OCI-LY1 (cell line): ENCODE measurements around the gene NALCN.

Source experiments
- H2AFZ ChIP-seq: fragments of 200-600 bp; sonication (generic), shearing (Covaris generic); 2 replicates; pipeline ENCODE4 v1.6.0; 2014; ENCODE audit warnings: antibody characterized with exemption, mild to moderate bottlenecking, low read length
- H3F3A ChIP-seq: fragments of 200-600 bp; sonication (generic), shearing (Covaris generic); 2 replicates; pipeline ENCODE4 v1.6.0; 2014; ENCODE audit warnings: mild to moderate bottlenecking, antibody characterized with exemption, low read length, moderate library complexity; ENCODE audit not compliant: insufficient read depth
- H3K27ac ChIP-seq: fragments of 200-600 bp; sonication (generic); 2 replicates; pipeline ENCODE4 v1.5.1; 2014; ENCODE audit warnings: low read length, mixed run types, mild to moderate bottlenecking, low read depth; ENCODE audit not compliant: poor library complexity, severe bottlenecking
- H3K27me3 ChIP-seq: fragments of 200-600 bp; sonication (generic); 2 replicates; pipeline ENCODE4 v1.6.0; 2014; ENCODE audit warnings: antibody characterized with exemption, mild to moderate bottlenecking, low read length, moderate library complexity; ENCODE audit not compliant: insufficient read depth
- H3K36me3 ChIP-seq: fragments of 200-600 bp; sonication (generic); 2 replicates; pipeline ENCODE4 v1.6.1; 2014; ENCODE audit warnings: mild to moderate bottlenecking, antibody characterized with exemption, low read length, moderate library complexity, mixed read lengths; ENCODE audit not compliant: insufficient read depth
- H3K4me1 ChIP-seq: fragments of 200-600 bp; sonication (generic); 2 replicates; pipeline ENCODE4 v1.5.1; 2014; ENCODE audit warnings: mild to moderate bottlenecking, low read length, moderate library complexity; ENCODE audit not compliant: insufficient read depth, severe bottlenecking
- H3K4me2 ChIP-seq: fragments of 200-600 bp; sonication (generic), shearing (Covaris generic); 2 replicates; pipeline ENCODE4 v1.6.1; 2014; ENCODE audit warnings: low read length
- H3K4me3 ChIP-seq: fragments of 200-600 bp; sonication (generic); 2 replicates; pipeline ENCODE4 v1.5.1; 2014; ENCODE audit warnings: low read length, low read depth, mild to moderate bottlenecking, mixed read lengths; ENCODE audit not compliant: poor library complexity, severe bottlenecking
- H3K79me2 ChIP-seq: fragments of 200-600 bp; shearing (Covaris generic); 2 replicates; pipeline ENCODE4 v1.6.1; 2016; ENCODE audit warnings: mixed run types, low read length, mixed read lengths; ENCODE audit not compliant: insufficient read depth
- H3K9ac ChIP-seq: fragments of 200-600 bp; sonication (generic), shearing (Covaris generic); 2 replicates; pipeline ENCODE4 v1.6.1; 2014; ENCODE audit warnings: mild to moderate bottlenecking, low read length, mixed read lengths
- H3K9me2 ChIP-seq: fragments of 200-600 bp; sonication (generic), shearing (Covaris generic); 2 replicates; pipeline ENCODE4 v1.6.1; 2014; ENCODE audit warnings: low read depth, mild to moderate bottlenecking, low read length, mixed read lengths
- H3K9me3 ChIP-seq: fragments of 200-600 bp; shearing (Covaris generic); 2 replicates; pipeline ENCODE4 v1.6.1; 2014; ENCODE audit warnings: low read length, mixed read lengths
- H4K20me1 ChIP-seq: fragments of 200-600 bp; sonication (generic), shearing (Covaris generic); 2 replicates; pipeline ENCODE4 v1.6.0; 2016; ENCODE audit warnings: mild to moderate bottlenecking, low read length; ENCODE audit not compliant: insufficient read depth
- CTCF ChIP-seq: fragments of 200-600 bp; sonication (generic), shearing (Covaris generic); IDR thresholded peaks from 2 replicates; pipeline ENCODE4 v1.5.1; 2017; ENCODE audit warnings: mild to moderate bottlenecking, antibody characterized with exemption, low read length, moderate library complexity, mixed read lengths
- EZH2 ChIP-seq: fragments of 200-600 bp; sonication (generic), shearing (Covaris generic); IDR thresholded peaks from 2 replicates; pipeline ENCODE4 v1.8.0; 2017; ENCODE audit warnings: borderline replicate concordance, mixed run types, mild to moderate bottlenecking, antibody characterized with exemption, low read length, moderate library complexity, mixed read lengths

NALCN gene

GRCh38 chr13:101202590-101202989, 213.7 kb downstream of the NALCN start:
- no peak overlapping the region for H3K4me3 ChIP-seq
- no peaks in the 10 kb centered on the region for H3F3A ChIP-seq
- no peaks in the 10 kb centered on the region for H3K36me3 ChIP-seq
- no peak overlapping the region for H3K9ac ChIP-seq
- TF ChIP-seq EZH2 (no peak), CTCF (no peak)
- H2AFZ ChIP-seq: no peak overlapping the region
- H3K79me2 ChIP-seq: no peaks in the 10 kb centered on the region
- H3K27me3 ChIP-seq: no peaks in the 10 kb centered on the region
- no peaks in the 10 kb centered on the region for H3K9me2 ChIP-seq
- no peak overlapping the region for H3K27ac ChIP-seq
- H3K9me3 ChIP-seq: no peaks in the 10 kb centered on the region
- H4K20me1 ChIP-seq: no peaks in the 10 kb centered on the region
- no peak overlapping the region for H3K4me2 ChIP-seq
- no peaks in the 10 kb centered on the region for H3K4me1 ChIP-seq

GRCh38 chr13:101190976-101191375, 225.3 kb downstream of the NALCN start:
- Histone ChIP-seq H3K27me3 (no peaks in the 10 kb centered on the region), H2AFZ (no peak overlapping the region), H3K9me3 (no peaks in the 10 kb centered on the region), H3K27ac (no peak overlapping the region), H3K9ac (no peak overlapping the region), H3K4me3 (no peak overlapping the region), H3F3A (no peaks in the 10 kb centered on the region), H3K4me1 (no peaks in the 10 kb centered on the region), H4K20me1 (no peaks in the 10 kb centered on the region), H3K4me2 (no peak overlapping the region), H3K79me2 (no peaks in the 10 kb centered on the region), H3K9me2 (no peaks in the 10 kb centered on the region), H3K36me3 (no peaks in the 10 kb centered on the region)
- TF ChIP-seq EZH2 (no peak), CTCF (no peak)

GRCh38 chr13:101190337-101190736, 226.0 kb downstream of the NALCN start:
- no peak overlapping the region for H3K27ac ChIP-seq
- H3K9me3 ChIP-seq: no peaks in the 10 kb centered on the region
- H3K4me3 ChIP-seq: no peak overlapping the region
- H3F3A ChIP-seq: no peaks in the 10 kb centered on the region
- H2AFZ ChIP-seq: no peak overlapping the region
- H3K79me2 ChIP-seq: no peaks in the 10 kb centered on the region
- H3K4me1 ChIP-seq: no peaks in the 10 kb centered on the region
- H3K27me3 ChIP-seq: no peaks in the 10 kb centered on the region
- no peaks in the 10 kb centered on the region for H4K20me1 ChIP-seq
- no peaks in the 10 kb centered on the region for H3K36me3 ChIP-seq
- TF ChIP-seq EZH2: no peak
- TF ChIP-seq CTCF: no peak
- no peaks in the 10 kb centered on the region for H3K9me2 ChIP-seq
- H3K4me2 ChIP-seq: no peak overlapping the region
- H3K9ac ChIP-seq: no peak overlapping the region
